Measurements from ENCODE around the gene DMRTA2.
"Not testable (repeated sequence)": the region's sequence is repeated elsewhere in the genome, so short reads cannot be mapped to it uniquely, and the experiment has no call there.

The DMRTA2 gene

GRCh38 chr1:50416553-50417453 lies 6.4 kb downstream of the DMRTA2 start:
- Histone ChIP-seq H3K9me3 (ENCODE audit: low read depth, low read length) (no peaks in the 10 kb centered on the region), H3K9ac (ENCODE audit: insufficient read length) (no peak overlapping the region), H3K27ac (no peak overlapping the region), H3K4me3 (no peak overlapping the region), H3K36me3 (ENCODE audit: insufficient read depth, low read length) (no peaks in the 10 kb centered on the region)
- TF ChIP-seq EZH2 (IDR thresholded peaks at IDR 0.05) (no peak), POLR2AphosphoS5 (IDR thresholded peaks at IDR 0.05; ENCODE audit: borderline replicate concordance, low read depth, low read length) (no peak), FOXP2 (optimal IDR thresholded peaks at IDR 0.05; ENCODE audit: control extremely low read depth, extremely low read length, insufficient read depth) (no peak)
- no peak for DNase-seq (ENCODE audit: low read depth, low spot score)

GRCh38 chr1:50416150-50416527 lies 7.1 kb downstream of the DMRTA2 start:
- Histone ChIP-seq H3K36me3 (ENCODE audit: insufficient read depth, low read length) (no peaks in the 10 kb centered on the region), H3K4me3 (no peak overlapping the region), H3K9ac (ENCODE audit: insufficient read length) (no peak overlapping the region), H3K27ac (no peak overlapping the region), H3K9me3 (ENCODE audit: low read depth, low read length) (no peaks in the 10 kb centered on the region)
- no peak for DNase-seq (ENCODE audit: low read depth, low spot score)
- no peak for TF ChIP-seq EZH2 (IDR thresholded peaks at IDR 0.05)

- Histone ChIP-seq H3K9ac (ENCODE audit: insufficient read length) (no peak overlapping the region), H3K36me3 (ENCODE audit: insufficient read depth, low read length) (no peaks in the 10 kb centered on the region), H3K27ac (no peak overlapping the region), H3K9me3 (ENCODE audit: low read depth, low read length) (no peaks in the 10 kb centered on the region), H3K4me3 (no peak overlapping the region)
- DNase-seq (ENCODE audit: low read depth, low spot score), result no peak
- no peak for TF ChIP-seq POLR2AphosphoS5 (IDR thresholded peaks at IDR 0.05; ENCODE audit: borderline replicate concordance, low read depth, low read length)
- TF ChIP-seq EZH2 (IDR thresholded peaks at IDR 0.05), result no peak
- no peak for TF ChIP-seq FOXP2 (optimal IDR thresholded peaks at IDR 0.05; ENCODE audit: control extremely low read depth, extremely low read length, insufficient read depth)
Measured at GRCh38 chr1:50415235-50416149, 7.8 kb downstream of the DMRTA2 start.

GRCh38 chr1:50414853-50415234 lies 8.4 kb downstream of the DMRTA2 start:
- no peak overlapping the region for H3K4me3 ChIP-seq
- TF ChIP-seq EZH2 (IDR thresholded peaks at IDR 0.05) (no peak), POLR2AphosphoS5 (IDR thresholded peaks at IDR 0.05; ENCODE audit: borderline replicate concordance, low read depth, low read length) (no peak), FOXP2 (optimal IDR thresholded peaks at IDR 0.05; ENCODE audit: control extremely low read depth, extremely low read length, insufficient read depth) (no peak)
- no peaks in the 10 kb centered on the region for H3K36me3 ChIP-seq (ENCODE audit: insufficient read depth, low read length)
- no peak overlapping the region for H3K9ac ChIP-seq (ENCODE audit: insufficient read length)
- DNase-seq (ENCODE audit: low read depth, low spot score), result no peak
- no peak overlapping the region for H3K27ac ChIP-seq
- no peaks in the 10 kb centered on the region for H3K9me3 ChIP-seq (ENCODE audit: low read depth, low read length)

- Histone ChIP-seq H3K9me3 (ENCODE audit: low read depth, low read length) (no peaks in the 10 kb centered on the region; the same call in 1 of the 2 replicates), H3K36me3 (ENCODE audit: insufficient read depth, low read length) (no peaks in the 10 kb centered on the region), H3K9ac (ENCODE audit: insufficient read length) (no peak overlapping the region), H3K27ac (no peak overlapping the region), H3K4me3 (no peak overlapping the region)
- no peak for DNase-seq (ENCODE audit: low read depth, low spot score)
- TF ChIP-seq POLR2AphosphoS5 (IDR thresholded peaks at IDR 0.05; ENCODE audit: borderline replicate concordance, low read depth, low read length) (no peak), FOXP2 (optimal IDR thresholded peaks at IDR 0.05; ENCODE audit: control extremely low read depth, extremely low read length, insufficient read depth) (no peak), EZH2 (IDR thresholded peaks at IDR 0.05) (no peak)
Measured at GRCh38 chr1:50412813-50413476, 10.3 kb downstream of the DMRTA2 start.

- H3K36me3 ChIP-seq (ENCODE audit: insufficient read depth, low read length), result no peaks in the 10 kb centered on the region
- no peak overlapping the region for H3K9ac ChIP-seq (ENCODE audit: insufficient read length)
- H3K27ac ChIP-seq, result no peak overlapping the region
- H3K4me3 ChIP-seq, result no peak overlapping the region
- no peaks in the 10 kb centered on the region; the same call in 1 of the 2 replicates for H3K9me3 ChIP-seq (ENCODE audit: low read depth, low read length)
- DNase-seq (ENCODE audit: low read depth, low spot score), result no peak
- TF ChIP-seq POLR2AphosphoS5 (IDR thresholded peaks at IDR 0.05; ENCODE audit: borderline replicate concordance, low read depth, low read length), result no peak
- TF ChIP-seq EZH2 (IDR thresholded peaks at IDR 0.05), result no peak
- TF ChIP-seq FOXP2 (optimal IDR thresholded peaks at IDR 0.05; ENCODE audit: control extremely low read depth, extremely low read length, insufficient read depth), result no peak
Measured at GRCh38 chr1:50405814-50406213, 17.4 kb downstream of the DMRTA2 start.

GRCh38 chr1:50393522-50394120 lies 29.6 kb downstream of the DMRTA2 start:
- no peak for DNase-seq (ENCODE audit: low read depth, low spot score)
- H3K9ac ChIP-seq (ENCODE audit: insufficient read length), result no peak overlapping the region
- H3K9me3 ChIP-seq (ENCODE audit: low read depth, low read length), result no peaks in the 10 kb centered on the region
- no peak overlapping the region for H3K27ac ChIP-seq
- TF ChIP-seq POLR2AphosphoS5 (IDR thresholded peaks at IDR 0.05; ENCODE audit: borderline replicate concordance, low read depth, low read length) (no peak), FOXP2 (optimal IDR thresholded peaks at IDR 0.05; ENCODE audit: control extremely low read depth, extremely low read length, insufficient read depth) (no peak), EZH2 (IDR thresholded peaks at IDR 0.05) (no peak)
- no peaks in the 10 kb centered on the region for H3K36me3 ChIP-seq (ENCODE audit: insufficient read depth, low read length)
- H3K4me3 ChIP-seq, result no peak overlapping the region

- H3K9me3 ChIP-seq (ENCODE audit: low read depth, low read length); H3K36me3 ChIP-seq (ENCODE audit: insufficient read depth, low read length); H3K9ac ChIP-seq (ENCODE audit: insufficient read length); H3K27ac ChIP-seq; H3K4me3 ChIP-seq; DNase-seq (ENCODE audit: low read depth, low spot score): not testable (repeated sequence)
Measured at GRCh38 chr1:50381551-50381950, 41.7 kb downstream of the DMRTA2 start.

All from SK-N-MC (cell line).